Astrocyte of the cerebellum (primary cell): ENCODE data around the gene EFCAB14.

ENCODE experiments used
- DNase-seq: peaks from one replicate; pipeline ENCODE4 v3.0.0-alpha.2; 2011; ENCODE audit warnings: low read depth
- H3K4me3 ChIP-seq: 2 replicates; pipeline ENCODE4 v1.5.1; 2011; ENCODE audit warnings: mild to moderate bottlenecking, low read depth, low read length, moderate library complexity
- in situ Hi-C: cut with HindIII; loops from 2 replicates; pipeline ENCODE4 v1.10.0; 2017; ENCODE audit warnings: low sequenced_read_pairs
- TF ChIP-seq, protein P1 (sequence below): IDR thresholded peaks from 2 replicates; pipeline ENCODE4 v1.5.1; 2012; ENCODE audit warnings: low read length, low read depth, moderate library complexity, mild to moderate bottlenecking; ENCODE audit errors: missing control alignments

EFCAB14 gene

DNA sequence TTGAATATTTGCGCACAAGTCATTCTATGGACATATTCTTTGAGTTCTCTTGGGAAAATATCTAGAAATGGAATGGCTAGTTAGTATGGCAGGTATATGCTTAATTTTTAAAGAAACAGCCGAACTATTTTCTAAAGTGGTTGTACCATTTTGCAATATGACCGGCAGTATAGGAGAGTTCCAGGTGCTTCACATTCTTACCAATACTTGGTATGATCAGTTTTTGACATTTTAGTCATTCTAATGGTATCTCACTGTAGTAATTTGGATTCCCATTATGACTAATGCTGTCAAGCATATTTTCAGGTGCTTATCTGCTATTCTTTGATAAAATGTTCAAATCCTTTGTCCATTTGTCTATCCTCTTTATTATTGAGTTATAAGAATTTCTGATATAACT lies 71.3 kb downstream of the EFCAB14 start:
- DNase-seq, result no peak
- no peak overlapping the region for H3K4me3 ChIP-seq
- TF ChIP-seq, protein P1, sequence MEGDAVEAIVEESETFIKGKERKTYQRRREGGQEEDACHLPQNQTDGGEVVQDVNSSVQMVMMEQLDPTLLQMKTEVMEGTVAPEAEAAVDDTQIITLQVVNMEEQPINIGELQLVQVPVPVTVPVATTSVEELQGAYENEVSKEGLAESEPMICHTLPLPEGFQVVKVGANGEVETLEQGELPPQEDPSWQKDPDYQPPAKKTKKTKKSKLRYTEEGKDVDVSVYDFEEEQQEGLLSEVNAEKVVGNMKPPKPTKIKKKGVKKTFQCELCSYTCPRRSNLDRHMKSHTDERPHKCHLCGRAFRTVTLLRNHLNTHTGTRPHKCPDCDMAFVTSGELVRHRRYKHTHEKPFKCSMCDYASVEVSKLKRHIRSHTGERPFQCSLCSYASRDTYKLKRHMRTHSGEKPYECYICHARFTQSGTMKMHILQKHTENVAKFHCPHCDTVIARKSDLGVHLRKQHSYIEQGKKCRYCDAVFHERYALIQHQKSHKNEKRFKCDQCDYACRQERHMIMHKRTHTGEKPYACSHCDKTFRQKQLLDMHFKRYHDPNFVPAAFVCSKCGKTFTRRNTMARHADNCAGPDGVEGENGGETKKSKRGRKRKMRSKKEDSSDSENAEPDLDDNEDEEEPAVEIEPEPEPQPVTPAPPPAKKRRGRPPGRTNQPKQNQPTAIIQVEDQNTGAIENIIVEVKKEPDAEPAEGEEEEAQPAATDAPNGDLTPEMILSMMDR, result no peak
- in situ Hi-C loops, result no loop called here

DNA sequence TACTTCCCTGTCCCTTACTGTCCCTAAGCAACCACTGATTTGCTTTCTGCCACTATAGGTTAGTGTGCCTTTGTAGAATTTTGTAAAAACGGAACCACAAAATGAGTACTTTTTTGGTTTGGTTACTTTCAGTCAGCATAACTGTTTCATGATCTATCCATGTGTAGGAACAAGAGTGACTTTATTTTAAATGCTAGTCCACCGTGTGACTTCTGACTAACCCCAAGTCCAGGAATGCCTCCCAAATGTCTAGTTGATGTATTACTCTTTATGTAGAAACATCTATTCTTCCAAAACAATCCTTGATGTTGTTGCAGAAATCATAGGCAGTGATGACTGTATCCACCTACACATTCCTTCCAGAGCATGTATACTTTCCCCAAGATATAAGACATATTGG lies 72.1 kb downstream of the EFCAB14 start:
- no peak for DNase-seq
- H3K4me3 ChIP-seq, result no peak overlapping the region
- in situ Hi-C loops, result no loop called here
- TF ChIP-seq, protein P1, result no peak

DNA sequence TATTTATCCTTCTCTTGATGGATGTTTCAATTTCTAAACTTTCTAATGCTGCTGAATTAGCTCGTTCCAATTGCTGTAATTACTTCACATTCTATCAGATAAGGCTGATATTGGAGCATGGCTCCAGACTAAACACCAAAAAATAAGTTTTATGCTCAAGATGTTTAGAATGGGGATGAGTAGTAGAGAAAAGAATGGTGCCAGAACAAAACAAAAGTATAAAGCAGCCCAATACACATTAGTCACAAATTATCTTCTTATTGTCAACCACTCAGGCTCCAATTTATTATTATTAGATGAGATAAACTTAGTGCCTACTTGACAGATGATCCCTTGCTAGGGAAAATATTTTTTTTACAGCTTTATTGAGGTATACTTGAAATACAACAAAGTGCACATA lies 72.6 kb downstream of the EFCAB14 start:
- no peak for DNase-seq
- no peak overlapping the region for H3K4me3 ChIP-seq
- in situ Hi-C loops, result no loop called here
- TF ChIP-seq, protein P1, result no peak

DNA sequence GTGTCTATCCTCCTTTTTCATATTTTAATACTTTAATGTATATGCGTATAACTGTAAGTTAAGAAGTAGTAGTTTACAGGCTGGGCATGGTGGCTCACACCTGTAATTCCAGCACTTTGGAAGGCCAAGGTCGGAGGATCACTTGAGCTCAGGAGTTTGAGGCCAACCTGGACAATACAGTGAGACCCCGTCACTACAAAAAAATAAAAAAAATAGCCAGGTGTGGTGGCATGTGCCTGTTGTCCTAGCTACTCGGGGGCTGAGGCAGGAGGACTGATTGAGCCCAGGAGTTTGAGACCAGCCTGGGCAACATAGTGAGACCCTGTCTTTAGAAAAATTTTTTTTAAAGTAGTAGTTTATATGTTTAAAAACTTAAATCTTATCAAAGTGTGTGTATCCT lies 73.1 kb downstream of the EFCAB14 start:
- TF ChIP-seq, protein P1, result no peak
- in situ Hi-C loops, result no loop called here
- DNase-seq, result no peak
- H3K4me3 ChIP-seq, result no peak overlapping the region

DNA sequence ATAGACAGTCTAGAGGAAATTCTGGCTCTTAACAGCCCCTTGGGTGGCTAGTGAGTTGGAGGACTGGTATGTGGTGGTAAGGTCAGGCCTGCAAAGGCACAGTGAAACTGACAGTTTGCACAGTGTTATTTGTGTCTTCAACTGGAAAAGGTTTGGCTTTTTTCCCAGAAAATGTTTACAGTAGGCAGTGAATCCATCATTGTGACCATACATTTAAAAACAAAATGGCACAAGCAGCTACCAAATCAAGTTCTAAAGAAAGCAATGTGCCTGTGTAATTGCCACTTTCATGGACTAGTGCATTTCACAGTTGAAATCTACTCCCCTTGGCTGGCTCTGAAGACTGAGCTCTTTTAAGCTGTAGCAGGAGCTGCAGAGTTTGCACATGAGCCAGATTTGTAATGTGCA lies 75.5 kb downstream of the EFCAB14 start:
- in situ Hi-C loops, result no loop called here
- no peak overlapping the region for H3K4me3 ChIP-seq
- TF ChIP-seq, protein P1, result no peak
- DNase-seq, result peak; percentile 76

DNA sequence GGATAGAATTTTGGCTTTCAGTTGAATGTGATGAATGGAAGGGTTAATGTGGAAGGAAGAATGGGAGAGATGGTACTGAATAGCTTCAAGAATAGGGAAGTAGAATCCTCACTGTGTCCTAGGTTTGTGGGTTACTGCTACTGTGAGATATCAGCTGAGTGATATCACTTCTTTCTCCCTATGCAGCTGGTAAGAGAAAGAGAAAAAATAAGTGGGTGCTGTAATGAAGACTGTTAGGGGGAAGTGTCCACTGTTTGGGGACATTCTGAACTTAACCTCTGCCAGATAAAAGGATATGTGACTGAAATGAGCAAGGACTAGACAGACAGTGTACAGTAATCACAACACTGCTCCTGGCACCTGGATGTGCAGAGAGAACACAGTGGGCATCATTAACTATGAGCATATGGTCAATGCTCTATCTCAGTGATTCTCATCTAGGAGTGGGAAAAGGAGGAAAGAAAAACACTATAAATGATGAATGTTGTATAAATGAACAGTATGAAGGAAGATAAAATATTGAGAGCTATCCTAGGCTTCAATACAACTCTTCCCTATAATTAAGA lies 76.7 kb downstream of the EFCAB14 start:
- in situ Hi-C loops, result no loop called here
- TF ChIP-seq, protein P1, result no peak
- H3K4me3 ChIP-seq, result no peak overlapping the region
- DNase-seq, result no peak
